ENCODE data around the gene MORF4L1.
"Not testable (repeated sequence)": the region's sequence is repeated elsewhere in the genome, so short reads cannot be mapped to it uniquely, and the experiment has no call there.

MORF4L1 gene

DNA sequence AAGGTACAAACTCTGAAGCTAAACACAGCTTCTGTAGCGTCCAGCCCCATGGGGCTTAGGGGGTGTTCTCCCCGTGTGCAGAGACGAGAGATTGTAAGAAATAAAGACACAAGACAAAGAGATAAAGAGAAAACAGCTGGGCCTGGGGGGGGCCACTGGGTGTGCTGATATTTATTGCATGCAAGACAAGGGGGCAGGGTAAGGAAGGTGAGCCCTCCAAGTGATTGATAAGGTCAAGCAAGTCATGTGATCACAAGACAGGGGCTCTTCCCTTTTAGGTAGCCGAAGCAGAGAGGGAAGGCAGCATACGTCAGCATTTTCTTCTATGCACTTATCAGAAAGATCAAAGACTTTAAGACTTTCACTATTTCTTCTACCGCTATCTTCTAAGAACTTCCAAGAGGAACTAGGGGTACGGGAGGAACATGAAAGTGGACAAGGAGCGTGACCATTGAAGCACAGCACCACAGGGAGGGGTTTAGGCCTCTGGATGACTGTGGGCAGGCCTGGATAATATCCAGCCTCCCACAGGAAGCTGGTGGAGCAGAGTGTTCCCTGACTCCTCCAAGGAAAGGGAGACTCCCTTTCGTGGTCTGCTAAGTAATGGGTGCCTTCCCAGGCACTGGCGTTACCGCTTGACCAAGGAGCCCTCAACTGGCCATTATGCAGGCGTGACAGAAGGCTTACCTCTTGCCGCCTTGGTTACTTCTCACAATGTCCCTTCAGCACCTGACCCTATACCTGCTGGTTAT is 29.8 kb downstream of the MORF4L1 start:
- not testable (repeated sequence) for DNase-seq (ENCODE audit: low spot score)

DNA sequence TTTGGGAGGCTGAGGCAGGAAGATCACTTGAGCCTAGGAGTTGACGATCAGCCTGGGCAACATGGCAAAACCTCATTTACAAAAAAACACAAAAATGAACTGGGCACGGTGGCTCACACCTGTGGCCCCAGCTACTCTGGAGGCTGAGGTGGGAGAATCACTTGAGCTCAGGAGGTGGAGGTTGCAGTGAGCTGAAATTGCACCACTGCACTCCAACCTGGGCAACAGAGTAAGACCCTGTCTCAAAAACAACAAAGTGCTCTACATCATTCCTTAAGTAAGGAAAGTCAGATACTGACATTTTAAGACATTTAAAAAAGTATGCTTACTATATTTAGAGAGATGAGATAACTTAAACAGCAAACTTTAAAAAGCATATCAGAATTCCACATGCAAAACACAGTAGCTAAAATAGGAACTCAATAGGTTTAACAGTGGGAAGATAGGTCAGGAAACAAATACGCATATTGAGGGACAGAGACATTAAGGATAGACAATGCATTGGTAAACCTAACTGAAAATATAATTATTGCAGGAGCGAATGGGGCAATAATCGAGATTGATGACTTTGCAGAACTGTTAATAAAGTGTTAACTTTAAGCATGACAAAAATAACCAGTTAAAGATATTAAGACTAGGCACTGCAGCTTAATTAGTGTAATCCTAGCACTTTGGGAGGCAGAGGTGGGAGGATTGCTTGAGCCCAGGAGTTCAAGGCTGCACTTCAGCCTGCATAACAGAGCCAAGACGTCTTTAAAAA is 32.1 kb downstream of the MORF4L1 start:
- no peak for DNase-seq (ENCODE audit: low spot score)

DNA sequence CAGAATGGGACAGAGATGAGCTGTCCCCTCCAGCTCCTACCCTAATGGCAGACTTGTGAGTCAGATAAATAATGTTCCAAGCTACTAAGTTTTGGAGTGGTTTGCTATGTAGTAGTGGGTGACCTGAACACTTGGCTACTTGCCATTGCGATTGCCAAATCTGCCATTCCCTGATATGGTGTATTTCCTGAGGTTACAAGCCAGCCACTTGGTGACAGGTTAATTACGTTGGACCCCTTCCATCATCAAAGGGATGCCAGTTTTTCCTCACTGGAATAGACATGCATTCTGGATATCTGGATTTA is 33.6 kb downstream of the MORF4L1 start:
- DNase-seq (ENCODE audit: low spot score), result no peak

DNA sequence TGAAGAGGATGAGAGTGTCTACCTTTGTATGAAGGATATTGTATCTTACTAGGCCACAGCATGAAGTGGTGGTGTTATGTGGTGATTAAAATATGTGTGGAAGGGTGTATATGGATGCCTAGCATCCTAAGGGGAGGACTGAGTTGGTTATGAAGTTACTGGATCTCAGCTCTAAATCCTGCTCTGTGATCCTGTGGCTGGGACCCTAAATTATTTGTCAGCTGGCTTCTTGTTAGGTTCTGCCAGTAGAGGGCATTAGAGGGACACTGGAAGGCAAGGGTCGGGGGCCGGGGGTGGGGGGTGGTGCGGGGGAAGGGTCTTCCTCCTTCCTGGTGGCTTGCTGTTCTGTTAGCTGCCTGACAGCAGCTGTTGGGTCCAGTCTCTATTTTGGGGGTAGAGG is 34.9 kb downstream of the MORF4L1 start:
- no peak for DNase-seq (ENCODE audit: low spot score)

DNA sequence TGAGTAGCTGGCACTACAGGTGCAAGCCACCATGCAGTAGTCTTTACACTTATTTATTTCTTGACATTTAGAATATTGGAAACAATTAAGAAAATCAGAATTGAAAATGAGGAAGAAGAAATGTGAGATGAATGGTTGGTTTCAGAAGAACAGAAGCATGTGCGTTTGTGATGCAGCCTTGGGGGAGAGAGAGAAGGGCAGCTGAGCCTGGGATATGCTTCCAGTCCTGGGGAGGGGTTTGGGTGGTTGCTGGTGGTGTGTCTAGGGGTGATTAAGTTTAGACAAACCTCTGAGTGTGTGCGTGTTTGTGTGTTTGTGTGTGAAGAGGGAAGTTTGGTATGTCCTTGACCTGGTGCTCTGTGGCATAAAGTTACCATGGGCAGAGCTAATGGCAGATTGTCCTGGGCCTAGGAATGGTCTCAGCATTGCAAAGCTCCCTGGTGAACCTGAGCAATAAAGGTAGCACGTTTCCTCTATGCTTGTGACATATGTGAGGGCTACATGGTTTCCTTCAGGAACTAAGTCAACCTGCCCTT is 36.5 kb downstream of the MORF4L1 start:
- DNase-seq (ENCODE audit: low spot score), result no peak

DNA sequence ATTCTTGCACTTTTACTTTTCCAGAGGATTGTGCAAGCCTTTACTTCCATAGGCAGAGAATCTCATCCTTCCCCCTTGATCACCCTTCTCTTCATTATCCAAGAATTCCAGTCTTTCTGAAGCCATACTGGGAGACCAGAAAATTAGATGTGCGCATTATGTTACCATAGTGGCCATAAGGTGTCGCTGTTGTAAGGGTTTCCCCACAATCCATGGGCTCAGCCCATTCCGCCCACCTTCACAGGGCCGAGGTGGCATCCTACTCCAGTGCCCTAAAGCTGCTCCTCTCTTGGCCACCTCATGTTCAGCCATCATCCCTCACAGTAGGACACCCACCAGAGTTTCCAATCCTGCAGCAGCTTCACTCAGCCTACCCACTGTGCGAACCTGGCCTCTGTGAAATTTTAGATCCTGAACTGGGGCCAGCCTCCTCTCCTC is 37.1 kb downstream of the MORF4L1 start:
- peak; percentile 71 for DNase-seq (ENCODE audit: low spot score)

DNA sequence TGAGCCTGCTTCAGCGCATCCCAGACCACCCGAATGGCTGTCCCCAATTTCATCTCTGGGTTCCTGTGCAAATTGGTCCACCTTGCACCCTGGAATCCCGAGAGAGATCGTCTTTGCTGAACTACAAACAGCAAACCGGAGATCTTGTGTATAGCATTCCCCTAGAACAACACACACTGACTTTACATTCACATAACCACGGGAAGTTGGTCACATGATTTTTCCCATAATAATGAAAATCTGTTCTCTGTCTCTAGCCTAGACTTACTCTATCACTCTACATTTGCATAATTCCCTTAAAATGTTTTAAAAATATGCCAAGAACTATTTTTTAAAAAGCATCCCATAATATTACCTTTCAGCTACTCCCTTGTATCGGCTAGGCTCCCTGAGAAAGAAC is 37.6 kb downstream of the MORF4L1 start:
- no peak for DNase-seq (ENCODE audit: low spot score)

DNA sequence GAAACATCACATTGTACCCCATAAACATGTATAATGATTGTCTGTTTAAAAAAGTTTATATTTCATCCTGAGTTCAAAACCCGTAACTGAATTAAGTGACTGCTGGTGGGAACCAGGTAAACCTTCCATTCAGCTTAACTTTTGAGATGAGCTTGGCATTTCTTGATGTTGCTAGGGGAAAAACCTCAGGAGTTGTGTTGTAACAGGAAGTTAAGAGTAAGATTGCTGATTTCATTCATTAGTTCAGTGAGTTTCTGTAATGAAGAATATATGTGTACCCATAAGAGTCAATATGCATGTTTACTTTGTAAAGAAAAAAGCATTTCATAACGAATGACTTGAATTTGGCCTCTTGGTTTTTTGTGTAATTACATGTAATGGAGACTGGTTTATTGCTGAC is 39.6 kb downstream of the MORF4L1 start:
- DNase-seq (ENCODE audit: low spot score), result no peak

DNA sequence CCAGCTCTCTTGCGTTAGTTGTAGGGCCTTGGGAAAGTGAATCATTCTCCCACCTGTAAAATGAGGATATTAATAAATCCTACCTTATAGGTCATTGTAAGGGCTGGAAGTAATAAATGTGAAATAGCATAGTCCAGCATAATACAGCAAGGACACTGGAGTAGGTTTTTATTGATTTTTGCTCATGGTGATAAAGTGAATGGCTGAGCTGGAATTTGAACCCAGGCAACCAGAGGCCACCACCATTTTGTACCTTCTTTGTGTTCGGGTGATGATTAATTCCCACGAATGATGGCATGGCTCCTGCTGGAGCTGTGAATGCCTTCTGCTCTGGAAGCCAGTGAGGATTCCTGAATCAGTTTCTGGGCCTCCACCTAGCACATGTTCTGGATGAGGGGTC is 40.3 kb downstream of the MORF4L1 start:
- no peak for DNase-seq (ENCODE audit: low spot score)

DNA sequence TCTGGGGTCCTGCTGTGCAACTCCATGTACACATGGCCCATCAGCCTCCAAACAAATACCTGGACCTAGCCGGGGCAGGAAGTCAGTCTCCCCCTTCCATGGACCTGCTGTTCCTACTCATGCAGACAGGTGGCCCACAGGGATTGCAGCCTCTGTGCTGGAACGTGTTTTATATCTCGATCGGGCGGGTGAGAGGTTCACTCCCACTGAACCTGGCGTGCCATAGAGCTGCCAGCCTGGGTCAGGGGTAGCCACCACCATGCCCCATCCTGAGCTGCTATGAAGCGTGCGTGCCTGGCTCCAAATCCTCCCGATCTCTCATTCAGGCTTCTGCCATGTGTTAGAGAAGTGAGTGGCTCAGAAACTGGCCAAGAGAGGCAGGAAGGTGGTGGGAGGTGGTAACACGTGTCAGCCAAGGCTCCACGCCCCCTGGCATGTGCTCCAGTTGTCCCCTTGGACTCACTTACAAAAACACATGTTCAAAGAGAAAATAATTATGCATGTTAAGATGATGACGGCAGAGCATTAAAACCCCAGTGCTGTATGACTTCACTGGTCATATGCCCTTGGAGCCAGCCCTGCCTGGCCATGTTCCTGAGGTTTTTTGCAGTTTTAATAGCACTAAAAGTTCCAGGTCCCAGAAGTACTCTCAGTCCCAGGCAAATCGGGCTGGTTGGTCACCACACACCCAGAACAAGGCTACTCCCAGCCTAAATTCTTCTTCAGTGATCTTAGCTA is 41.5 kb downstream of the MORF4L1 start:
- DNase-seq (ENCODE audit: low spot score), result no peak

DNA sequence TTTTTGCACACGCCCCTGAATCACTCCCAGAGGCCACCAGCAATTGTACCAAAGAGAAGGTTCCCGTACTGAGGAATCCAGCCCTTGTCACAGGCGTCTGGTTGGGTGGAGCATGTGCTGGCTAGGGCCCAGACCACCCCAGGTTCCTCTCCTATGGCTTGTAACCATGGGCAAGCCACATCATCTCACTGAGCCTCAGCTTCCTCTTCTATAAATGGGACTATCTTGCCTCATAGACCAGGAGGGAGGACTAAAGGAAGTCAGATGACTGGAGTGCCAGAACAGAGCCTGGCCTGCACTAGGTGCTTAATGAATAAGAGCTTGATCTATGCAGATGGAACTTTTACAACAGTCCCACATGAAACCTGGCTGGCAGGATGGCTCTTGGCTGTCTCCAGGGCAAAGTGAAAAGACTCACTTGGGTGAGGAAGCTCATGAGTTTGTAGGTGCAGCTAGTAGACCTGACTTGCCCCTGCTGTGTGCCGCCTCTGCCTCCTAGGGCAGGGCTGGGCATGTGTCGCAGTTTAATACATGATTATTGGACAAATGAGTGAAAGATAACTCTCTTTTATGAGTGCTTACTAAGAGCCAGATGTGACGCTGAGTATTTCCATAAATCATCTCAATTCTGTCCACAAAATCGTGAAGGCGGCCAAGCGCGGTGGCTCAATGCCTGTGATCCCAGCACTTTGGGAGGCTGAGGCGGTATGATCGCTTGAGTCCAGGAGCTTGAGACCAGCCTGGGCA is 42.8 kb downstream of the MORF4L1 start:
- DNase-seq (ENCODE audit: low spot score), result no peak

DNA sequence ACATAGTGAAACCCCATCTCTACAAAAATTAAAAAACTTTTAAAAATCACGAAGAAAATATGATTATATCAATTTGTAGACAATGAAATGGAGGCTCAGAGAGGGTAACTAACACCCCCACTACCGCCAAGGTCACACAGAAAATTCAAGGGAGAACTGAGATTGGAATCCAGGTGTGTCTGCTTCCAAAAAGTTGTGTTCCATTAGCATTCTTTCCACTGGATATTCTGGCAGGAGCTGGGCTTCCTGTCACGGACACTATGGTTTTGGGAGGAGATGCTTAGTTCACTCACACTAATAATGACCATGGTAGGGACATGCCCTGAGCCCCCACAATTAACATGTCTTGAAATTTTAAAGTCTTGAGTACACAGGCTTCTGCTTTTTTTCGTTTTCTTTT is 43.4 kb downstream of the MORF4L1 start:
- DNase-seq (ENCODE audit: low spot score), result no peak

DNA sequence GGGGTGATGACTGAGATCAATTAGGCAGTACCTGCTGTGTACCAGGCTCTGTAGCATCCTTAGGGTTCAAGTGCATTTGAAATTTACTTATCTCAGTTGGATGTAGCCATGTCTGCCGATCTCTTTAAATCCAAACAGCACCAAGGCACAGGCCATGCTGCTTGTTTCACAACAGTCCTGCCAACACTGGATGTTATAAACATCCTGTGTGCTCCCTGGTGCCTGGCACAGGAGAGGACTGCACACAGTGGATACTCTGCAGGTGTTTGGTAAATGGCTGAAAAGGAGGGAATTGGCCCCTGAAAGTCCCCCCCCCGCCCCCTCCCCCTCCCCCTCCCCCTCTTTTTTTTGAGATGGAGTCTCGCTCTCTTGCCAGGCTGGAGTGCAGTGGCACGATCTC is 45.2 kb downstream of the MORF4L1 start:
- no peak for DNase-seq (ENCODE audit: low spot score)

DNA sequence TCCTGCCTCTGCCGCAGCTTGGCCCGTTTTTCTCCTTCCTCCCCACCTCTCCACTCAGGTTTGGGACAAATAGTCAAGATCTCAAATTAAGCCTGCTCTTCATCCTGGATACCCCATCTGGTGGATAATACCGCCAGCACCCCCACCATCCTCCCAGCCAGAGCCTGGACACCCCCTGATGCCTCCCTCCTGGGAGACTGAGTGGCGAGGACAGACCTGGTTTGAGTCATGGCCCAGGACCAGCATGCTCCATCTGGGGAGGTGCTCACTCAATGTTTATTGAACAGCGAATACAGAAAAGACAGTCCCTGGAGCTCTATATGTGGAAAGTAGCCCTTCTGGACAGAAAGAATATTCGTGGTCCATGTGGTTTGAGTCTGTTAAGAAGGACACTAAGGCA is 48.8 kb downstream of the MORF4L1 start:
- no peak for DNase-seq (ENCODE audit: low spot score)

DNA sequence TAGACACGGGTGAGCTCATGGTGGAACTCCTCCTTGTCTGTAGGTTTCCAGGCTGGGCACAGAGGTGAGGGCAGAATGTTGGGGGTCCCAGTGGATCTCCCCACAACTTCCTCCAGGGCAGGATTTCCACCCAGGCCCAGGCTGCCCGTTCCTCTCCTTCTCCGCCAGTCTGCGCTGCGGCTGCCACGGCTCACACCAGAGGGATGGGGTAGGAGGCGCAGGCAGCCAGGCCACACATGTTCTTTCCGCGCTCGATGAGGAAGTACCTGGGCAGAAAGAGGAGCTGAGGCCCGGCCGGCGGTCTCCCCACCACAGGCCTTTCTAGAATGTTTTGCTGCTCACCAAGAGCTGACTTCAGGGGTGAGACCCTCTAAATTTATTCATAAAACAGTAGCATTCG is 49.2 kb downstream of the MORF4L1 start:
- no peak for DNase-seq (ENCODE audit: low spot score)

DNA sequence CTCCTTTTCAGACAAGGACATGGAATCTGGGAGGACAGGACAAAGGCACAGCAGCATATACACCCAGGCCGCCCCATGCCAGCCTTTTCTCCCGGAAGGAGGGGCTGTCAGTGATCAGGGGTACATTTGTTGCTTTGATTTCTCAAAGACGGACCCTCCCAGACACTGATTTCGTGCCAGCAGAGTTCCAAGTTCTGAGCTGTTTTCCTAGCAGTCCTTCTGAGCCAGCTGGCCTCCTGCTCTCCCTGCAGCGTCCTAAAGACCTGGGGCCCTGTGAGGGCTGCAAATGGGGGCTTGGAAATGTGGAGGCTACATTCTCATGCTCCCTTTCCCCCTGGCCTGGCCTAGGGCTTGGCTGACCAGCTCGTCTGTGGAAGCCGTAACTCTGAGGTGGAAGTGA is 49.8 kb downstream of the MORF4L1 start:
- DNase-seq (ENCODE audit: low spot score), result no peak

DNA sequence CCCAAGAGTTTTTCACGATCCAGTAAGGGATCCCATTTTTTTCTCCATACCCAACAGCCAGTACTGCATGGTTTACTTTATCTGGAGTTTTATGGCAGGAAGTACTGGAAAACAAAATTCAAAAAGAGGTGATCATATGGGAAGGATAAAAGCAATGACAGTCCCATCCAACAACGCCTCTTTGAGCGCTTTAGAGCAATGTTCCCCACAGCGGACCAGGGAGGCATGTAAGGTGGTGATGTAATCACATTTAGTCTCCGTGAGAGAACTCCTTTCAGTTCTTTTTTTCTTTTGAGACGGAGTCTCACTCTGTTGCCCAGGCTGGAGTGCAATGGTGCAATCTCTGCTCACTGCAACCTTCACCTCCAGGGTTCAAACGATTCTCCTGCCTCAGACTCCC is 50.3 kb downstream of the MORF4L1 start:
- DNase-seq (ENCODE audit: low spot score), result no peak

DNA sequence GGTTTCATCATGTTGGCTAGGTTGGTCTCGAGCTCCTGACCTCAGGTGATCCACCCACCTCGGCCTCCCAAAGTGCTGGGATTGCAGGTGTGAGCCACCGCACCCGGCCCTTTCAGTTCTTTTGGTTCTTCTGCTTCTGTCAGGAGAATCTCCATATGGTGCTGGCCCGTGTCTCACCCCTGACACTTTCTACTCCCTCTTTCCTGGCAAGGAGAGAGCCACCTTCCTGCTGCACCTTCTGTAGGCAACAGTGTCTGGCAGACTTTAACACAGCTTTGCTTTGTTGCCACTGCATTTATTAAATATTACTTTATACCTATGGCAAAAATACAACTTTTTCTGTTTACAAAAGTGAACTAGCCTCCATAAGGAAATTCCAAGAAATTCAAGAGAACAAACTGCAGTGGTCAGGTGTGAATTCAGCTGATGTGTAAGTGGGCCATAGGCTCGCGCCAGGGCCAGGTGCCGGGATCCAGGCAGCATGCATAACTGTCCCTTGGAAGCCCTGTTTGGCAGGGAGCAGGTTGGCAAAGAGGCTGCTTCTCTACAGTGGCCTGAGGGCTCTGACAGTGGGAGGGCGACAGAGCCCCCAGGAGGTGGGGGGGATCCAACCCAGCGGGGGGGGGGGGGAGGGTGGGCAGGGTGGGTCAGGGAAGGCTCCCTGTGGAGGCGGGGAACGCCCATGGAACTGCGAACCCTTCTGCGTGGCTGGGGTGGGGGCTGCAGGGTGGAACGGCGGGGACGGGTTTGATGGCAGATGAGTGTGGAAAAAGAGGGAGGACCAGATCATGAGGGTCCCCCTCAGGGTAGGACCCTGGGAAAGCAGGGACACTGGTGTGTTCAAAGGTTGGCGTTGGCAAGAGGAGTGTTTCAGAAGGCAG is 51.0 kb downstream of the MORF4L1 start:
- DNase-seq (ENCODE audit: low spot score), result no peak

DNA sequence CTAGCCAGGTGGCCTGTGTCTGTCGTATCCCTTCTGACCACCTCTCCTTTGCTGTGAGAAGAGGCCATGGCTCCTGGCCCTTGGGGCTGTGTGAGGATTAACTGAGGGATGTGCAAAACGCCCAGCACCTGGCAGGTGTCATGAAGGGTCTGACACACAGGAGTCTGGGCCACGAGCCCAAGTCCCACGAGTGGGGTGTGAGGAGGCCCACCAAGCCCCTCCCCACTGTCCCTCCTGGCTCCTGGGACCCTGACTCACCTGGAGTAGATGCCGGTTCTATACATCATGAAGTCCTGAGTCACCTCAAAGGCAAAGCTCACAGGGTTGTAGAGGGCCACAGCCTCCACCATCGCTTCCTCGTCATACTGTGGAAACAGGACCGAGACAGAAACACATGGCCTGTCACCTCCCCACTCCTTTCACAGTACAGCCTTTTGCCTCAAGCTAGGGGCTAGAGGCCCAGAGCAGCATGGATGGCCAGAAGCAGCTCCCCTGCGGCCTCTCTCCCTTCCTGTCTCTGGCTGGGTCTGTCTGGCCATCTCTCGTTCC is 52.5 kb downstream of the MORF4L1 start:
- DNase-seq (ENCODE audit: low spot score), result no peak

DNA sequence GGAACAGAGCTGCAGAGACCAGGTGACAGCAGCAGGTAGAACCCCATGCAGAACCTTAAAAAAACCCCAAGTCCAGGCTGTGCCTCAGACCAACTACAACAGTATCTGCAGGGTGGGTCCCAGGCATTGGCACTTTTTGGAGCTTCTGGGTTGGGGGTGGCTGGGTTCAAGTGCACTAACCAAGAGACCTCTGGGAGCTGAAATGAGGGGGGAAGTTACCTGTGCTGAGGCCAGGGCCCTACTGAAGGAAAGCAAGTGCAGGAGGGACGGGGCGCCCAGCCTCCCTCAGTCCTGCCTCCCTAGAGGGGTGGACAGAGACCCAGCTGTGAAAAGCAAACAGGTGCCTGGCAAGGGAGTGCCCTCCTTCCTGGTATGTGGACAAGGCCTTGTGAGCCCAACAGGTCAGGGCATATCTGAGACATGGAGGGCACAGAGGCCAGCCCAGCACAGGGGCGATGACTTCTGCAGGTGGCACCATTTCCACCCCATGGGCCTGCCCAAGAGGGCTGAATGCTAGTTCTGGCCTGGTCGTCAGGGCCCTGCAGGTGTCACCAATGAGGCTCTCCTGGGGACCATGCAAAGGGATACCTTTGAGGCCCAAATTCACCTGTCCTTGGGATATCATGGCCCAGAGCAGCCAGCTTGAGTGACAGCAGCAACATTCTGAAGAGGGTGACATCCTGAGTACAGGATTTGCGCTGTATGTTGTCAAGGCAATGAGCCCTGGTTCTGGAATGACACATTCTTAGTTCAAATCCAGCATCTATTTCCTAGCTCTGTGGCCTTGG is 53.5 kb downstream of the MORF4L1 start:
- DNase-seq (ENCODE audit: low spot score), result no peak
